HG03575 (cell line): Measurements from ENCODE around the gene LDLRAD1.
"Not testable (repeated sequence)": the region's sequence is repeated elsewhere in the genome, so short reads cannot be mapped to it uniquely, and the experiment has no call there.

ENCODE experiments used
- ATAC-seq: cut with Tn5 transposase; IDR thresholded peaks from one replicate; pipeline ENCODE4 v1.9.1; 2021; ENCODE audit not compliant: unreplicated experiment, insufficient number of reproducible peaks, low FRiP score; ENCODE audit errors: extremely low read depth

LDLRAD1 gene

GRCh38 chr1:54017979-54018378 is at the start of gene LDLRAD1:
Gene LDLRAD1 (minus strand): TSS chr1:54018186. CDS start chr1:54018112, 74 bp downstream.
- ATAC-seq, result no peak

GRCh38 chr1:54064299-54064698 is 46.3 kb upstream of the LDLRAD1 start:
- no peak for ATAC-seq

- no peak for ATAC-seq
Measured at GRCh38 chr1:54054438-54054749, 36.4 kb upstream of the LDLRAD1 start.

GRCh38 chr1:54053745-54054437 is 35.9 kb upstream of the LDLRAD1 start:
- no peak for ATAC-seq

GRCh38 chr1:54052934-54053744 is 35.2 kb upstream of the LDLRAD1 start, which contains the start of the genes TCEANC2 and TMEM59:
Gene TCEANC2 (plus strand): TSS chr1:54053608. CDS start chr1:54054423, 815 bp downstream.
Gene TMEM59 (minus strand): TSS chr1:54053204. CDS start chr1:54053188, 16 bp downstream.
- peak; percentile 78 for ATAC-seq

GRCh38 chr1:54052431-54052933 is 34.5 kb upstream of the LDLRAD1 start:
- ATAC-seq, result no peak

GRCh38 chr1:54051933-54052430 is 34.0 kb upstream of the LDLRAD1 start:
- ATAC-seq, result no peak

- not testable (repeated sequence) for ATAC-seq
Measured at GRCh38 chr1:54050435-54050834, 32.4 kb upstream of the LDLRAD1 start.

GRCh38 chr1:54047384-54048305 is 29.7 kb upstream of the LDLRAD1 start:
- ATAC-seq, result no peak

GRCh38 chr1:54046671-54047383 is 28.8 kb upstream of the LDLRAD1 start:
- no peak for ATAC-seq

- no peak for ATAC-seq
Measured at GRCh38 chr1:54045496-54045895, 27.5 kb upstream of the LDLRAD1 start.

GRCh38 chr1:54041806-54042205 is 23.8 kb upstream of the LDLRAD1 start:
- no peak for ATAC-seq

GRCh38 chr1:54037476-54037875 is 19.5 kb upstream of the LDLRAD1 start:
- no peak for ATAC-seq

- ATAC-seq, result no peak
Measured at GRCh38 chr1:54028306-54029251, 10.6 kb upstream of the LDLRAD1 start.

- ATAC-seq, result no peak
Measured at GRCh38 chr1:54027848-54028247, 9.9 kb upstream of the LDLRAD1 start.

- ATAC-seq, result not testable (repeated sequence)
Measured at GRCh38 chr1:54024811-54025210, 6.8 kb upstream of the LDLRAD1 start.

GRCh38 chr1:54024358-54024757 is 6.4 kb upstream of the LDLRAD1 start:
- ATAC-seq, result no peak
